Thoracic aorta (tissue), 2 donors: ENCODE data around the gene MAPT. TPM values are rescaled to one million over a fixed set of nuclear protein-coding genes. Genes with fewer than 3 reads are reported as not detected.

Experiments used
- ATAC-seq: fragments of 150-250 bp; one replicate; pipeline ENCODE4 v1.8.0; 2017; ENCODE audit warnings: low read depth; ENCODE audit not compliant: insufficient number of reproducible peaks, low FRiP score
- DNase-seq: peaks from one replicate; pipeline ENCODE4 v3.0.0-alpha.2; 2020; ENCODE audit warnings: low spot score
- H3K27ac ChIP-seq, 2 donors: fragments of 200-600 bp; sonication (generic); 1 replicate in 1 of 2; 2 replicates in 1 of 2; pipeline ENCODE4 v1.5.1; 2016; ENCODE audit warnings: mild to moderate bottlenecking in 2 of 2, moderate library complexity in 2 of 2
- H3K27me3 ChIP-seq: fragments of 200-600 bp; sonication (generic); replicated peaks from 2 replicates; pipeline ENCODE4 v1.6.0; 2016; ENCODE audit warnings: mild to moderate bottlenecking; ENCODE audit not compliant: insufficient read depth
- H3K36me3 ChIP-seq: fragments of 200-600 bp; sonication (generic); one replicate; pipeline ENCODE4 v1.5.1; 2016
- H3K4me1 ChIP-seq, 2 donors: fragments of 200-600 bp; sonication (generic); 1 replicate in 1 of 2; 2 replicates in 1 of 2; pipeline versions ENCODE4 v1.5.1 to v1.6.0; 2016; ENCODE audit warnings: low read depth in 2 of 2, mild to moderate bottlenecking in 1 of 2; ENCODE audit not compliant: control insufficient read depth in 1 of 2
- H3K4me3 ChIP-seq: fragments of 200-600 bp; sonication (generic); 2 replicates; pipeline ENCODE4 v1.5.1; 2016; ENCODE audit warnings: mild to moderate bottlenecking
- H3K9me3 ChIP-seq: fragments of 200-600 bp; sonication (generic); 2 replicates; pipeline ENCODE4 v1.5.1; 2016
- total RNA-seq, 2 donors: library from RNA; depleted of rRNA; stranded (reverse); fragments of >200 nt; gene quantifications; one replicate each; pipeline versions ENCODE4 v1.1.0 to v1.2.3, GENCODE V29; 2016
- TF ChIP-seq, protein P1 (sequence below): fragments of 200-600 bp; sonication (generic); IDR thresholded peaks from one replicate; pipeline ENCODE4 v1.5.1; 2019; ENCODE audit warnings: antibody characterized with exemption

MAPT gene
- total RNA-seq, 2 donors from 2014 or later: 3.1 to 4.6 TPM

DNA sequence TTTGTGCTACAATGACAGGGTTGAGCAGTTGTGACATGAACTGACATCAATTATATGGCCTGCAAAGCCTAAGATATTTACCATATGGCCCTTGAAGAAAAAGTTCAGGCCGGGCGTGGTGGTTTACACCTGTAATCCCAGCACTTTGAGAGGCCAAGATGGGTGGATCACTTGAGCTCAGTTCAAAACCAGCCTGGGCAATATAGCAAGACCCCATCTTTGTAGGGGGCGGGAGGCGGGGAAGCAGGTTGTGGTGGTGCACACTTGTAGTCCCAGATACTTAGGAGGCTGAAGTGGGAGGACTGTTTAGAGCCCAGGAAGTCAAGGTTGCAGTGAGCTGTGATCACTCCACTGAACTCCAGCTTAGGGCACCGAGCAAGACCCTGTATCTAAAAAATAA lies 153.0 kb downstream of the MAPT start:
- no peaks in the 10 kb centered on the region for H3K9me3 ChIP-seq
- DNase-seq (no peak), ATAC-seq (no peak)
- TF ChIP-seq, protein P1, sequence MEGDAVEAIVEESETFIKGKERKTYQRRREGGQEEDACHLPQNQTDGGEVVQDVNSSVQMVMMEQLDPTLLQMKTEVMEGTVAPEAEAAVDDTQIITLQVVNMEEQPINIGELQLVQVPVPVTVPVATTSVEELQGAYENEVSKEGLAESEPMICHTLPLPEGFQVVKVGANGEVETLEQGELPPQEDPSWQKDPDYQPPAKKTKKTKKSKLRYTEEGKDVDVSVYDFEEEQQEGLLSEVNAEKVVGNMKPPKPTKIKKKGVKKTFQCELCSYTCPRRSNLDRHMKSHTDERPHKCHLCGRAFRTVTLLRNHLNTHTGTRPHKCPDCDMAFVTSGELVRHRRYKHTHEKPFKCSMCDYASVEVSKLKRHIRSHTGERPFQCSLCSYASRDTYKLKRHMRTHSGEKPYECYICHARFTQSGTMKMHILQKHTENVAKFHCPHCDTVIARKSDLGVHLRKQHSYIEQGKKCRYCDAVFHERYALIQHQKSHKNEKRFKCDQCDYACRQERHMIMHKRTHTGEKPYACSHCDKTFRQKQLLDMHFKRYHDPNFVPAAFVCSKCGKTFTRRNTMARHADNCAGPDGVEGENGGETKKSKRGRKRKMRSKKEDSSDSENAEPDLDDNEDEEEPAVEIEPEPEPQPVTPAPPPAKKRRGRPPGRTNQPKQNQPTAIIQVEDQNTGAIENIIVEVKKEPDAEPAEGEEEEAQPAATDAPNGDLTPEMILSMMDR: no peak
- peaks cover 27% of the 10 kb centered on the region for H3K36me3 ChIP-seq
- H3K27ac ChIP-seq: no peak overlapping the region
- H3K4me3 ChIP-seq: no peak overlapping the region
- H3K4me1 ChIP-seq: peaks cover 0 to 7% of the 10 kb centered on the region in 2 donors
- H3K27me3 ChIP-seq: no peaks in the 10 kb centered on the region

DNA sequence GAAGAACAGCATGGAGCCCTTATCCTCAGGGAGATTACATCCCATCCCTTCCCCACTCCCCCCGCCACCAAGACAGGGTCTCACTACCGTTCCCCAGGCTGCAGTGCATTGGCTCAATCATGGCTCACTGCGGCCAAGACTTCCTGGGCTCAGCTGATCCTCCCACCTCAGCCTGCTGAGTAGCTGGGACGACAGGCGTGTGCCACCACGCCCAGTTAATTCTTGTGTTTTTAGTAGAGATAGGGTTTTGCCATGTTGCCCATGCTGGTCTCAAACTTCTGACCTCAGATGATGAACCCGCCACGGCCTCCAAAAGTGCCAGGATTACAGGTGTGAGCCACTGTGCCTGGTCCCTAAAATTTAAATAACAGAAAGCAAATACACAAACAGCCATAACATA lies 153.5 kb downstream of the MAPT start:
- no peak overlapping the region for H3K27ac ChIP-seq
- TF ChIP-seq, protein P1: no peak
- no peak for ATAC-seq
- peaks cover 27% of the 10 kb centered on the region for H3K36me3 ChIP-seq
- peaks cover 0 to 7% of the 10 kb centered on the region in 2 donors for H3K4me1 ChIP-seq
- H3K27me3 ChIP-seq: no peaks in the 10 kb centered on the region
- H3K4me3 ChIP-seq: no peak overlapping the region
- no peaks in the 10 kb centered on the region for H3K9me3 ChIP-seq
- no peak for DNase-seq

DNA sequence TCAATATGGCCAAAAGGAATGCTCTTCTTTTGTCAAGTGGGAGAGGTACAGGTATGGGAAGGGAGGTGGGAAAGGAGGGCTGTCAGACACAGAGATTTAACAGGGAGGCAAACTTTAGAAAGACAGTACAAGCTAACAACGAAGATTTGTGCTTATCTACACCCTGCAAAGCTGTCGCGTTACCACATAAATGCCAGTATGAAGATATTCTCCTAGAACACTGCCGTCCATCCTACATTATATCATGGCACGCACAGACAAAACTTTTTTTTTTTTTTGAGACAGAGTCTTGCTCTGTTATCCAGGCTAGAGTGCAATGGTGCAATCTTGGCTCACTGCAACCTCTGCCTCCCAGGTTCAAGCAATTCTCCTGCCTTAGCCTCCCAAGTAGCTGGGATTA lies 155.3 kb downstream of the MAPT start:
- Histone ChIP-seq H3K27ac (no peak overlapping the region), H3K4me1 (no peaks in the 10 kb centered on the region), H3K4me3 (no peak overlapping the region), H3K36me3 (peaks cover 27% of the 10 kb centered on the region), H3K27me3 (no peaks in the 10 kb centered on the region), H3K9me3 (no peaks in the 10 kb centered on the region)
- no peak for DNase-seq
- TF ChIP-seq, protein P1: no peak
- ATAC-seq: no peak

DNA sequence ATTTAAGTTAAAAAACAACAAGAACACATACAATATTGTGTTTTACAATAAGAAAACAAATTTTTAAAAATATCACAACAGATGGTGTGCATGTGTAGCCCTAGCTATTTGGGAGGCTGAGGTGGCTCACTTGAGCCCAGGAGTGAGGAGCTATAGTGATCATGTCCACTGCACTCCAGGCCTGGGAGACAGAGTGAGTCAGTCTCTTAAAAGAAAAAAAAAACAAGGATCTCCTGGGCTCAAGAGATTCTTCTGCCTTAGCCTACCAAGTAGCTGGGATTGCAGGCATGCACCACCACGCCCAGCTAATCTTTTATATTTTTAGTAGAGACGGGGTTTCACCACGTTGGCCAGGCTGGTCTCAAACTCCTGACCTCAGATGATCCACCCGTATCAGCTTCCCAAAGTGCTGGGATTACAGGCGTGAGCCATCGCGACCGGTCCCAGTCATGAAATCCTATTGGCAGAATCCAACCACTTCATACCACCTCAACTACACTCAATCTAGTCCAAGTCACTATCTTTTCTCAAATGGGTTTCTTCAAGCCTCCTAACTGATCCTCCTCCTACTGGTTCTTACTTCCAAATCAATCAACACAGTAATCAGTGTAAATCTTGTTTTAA lies 159.7 kb downstream of the MAPT start:
- no peak overlapping the region for H3K4me3 ChIP-seq
- no peak for ATAC-seq
- H3K27ac ChIP-seq: no peak overlapping the region
- H3K9me3 ChIP-seq: no peaks in the 10 kb centered on the region
- no peaks in the 10 kb centered on the region for H3K27me3 ChIP-seq
- no peak for DNase-seq
- TF ChIP-seq, protein P1: no peak
- peaks cover 16% of the 10 kb centered on the region for H3K36me3 ChIP-seq
- peaks cover 0 to 9% of the 10 kb centered on the region in 2 donors for H3K4me1 ChIP-seq

DNA sequence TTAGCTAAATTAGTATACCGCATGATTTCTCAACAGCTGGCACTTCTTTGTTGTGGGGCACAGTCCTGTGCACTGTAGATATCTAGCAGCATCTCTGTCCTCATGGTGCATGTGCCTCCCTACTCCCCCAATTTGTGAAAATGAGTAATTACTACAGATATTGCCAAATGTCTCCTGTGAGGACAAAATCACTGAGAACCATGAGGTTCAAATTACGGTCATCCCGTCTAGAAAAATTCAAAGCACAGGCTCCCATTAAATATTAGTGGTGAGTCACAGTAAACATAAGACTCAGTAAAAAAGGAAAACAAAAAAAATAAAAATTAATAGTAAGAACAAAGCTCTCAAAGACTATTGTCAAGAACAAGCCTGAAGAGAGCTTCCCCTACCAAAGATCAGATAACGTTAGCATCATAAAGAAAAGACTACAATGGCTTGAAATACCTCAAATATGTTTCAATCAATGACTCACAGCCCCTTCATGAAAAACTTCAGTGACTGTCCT lies 162.5 kb downstream of the MAPT start:
- no peak overlapping the region for H3K27ac ChIP-seq

More for the DNA sequence above, 162.5 kb downstream of the MAPT start:
- no peaks in the 10 kb centered on the region for H3K27me3 ChIP-seq
- H3K9me3 ChIP-seq: no peaks in the 10 kb centered on the region
- H3K36me3 ChIP-seq: no peaks in the 10 kb centered on the region
- peaks cover 0 to 9% of the 10 kb centered on the region in 2 donors for H3K4me1 ChIP-seq
- H3K4me3 ChIP-seq: no peak overlapping the region
- no peak for DNase-seq
- ATAC-seq: no peak
- TF ChIP-seq, protein P1: no peak
